Measurements from ENCODE around the gene DLX1.

- TF ChIP-seq, protein P1, sequence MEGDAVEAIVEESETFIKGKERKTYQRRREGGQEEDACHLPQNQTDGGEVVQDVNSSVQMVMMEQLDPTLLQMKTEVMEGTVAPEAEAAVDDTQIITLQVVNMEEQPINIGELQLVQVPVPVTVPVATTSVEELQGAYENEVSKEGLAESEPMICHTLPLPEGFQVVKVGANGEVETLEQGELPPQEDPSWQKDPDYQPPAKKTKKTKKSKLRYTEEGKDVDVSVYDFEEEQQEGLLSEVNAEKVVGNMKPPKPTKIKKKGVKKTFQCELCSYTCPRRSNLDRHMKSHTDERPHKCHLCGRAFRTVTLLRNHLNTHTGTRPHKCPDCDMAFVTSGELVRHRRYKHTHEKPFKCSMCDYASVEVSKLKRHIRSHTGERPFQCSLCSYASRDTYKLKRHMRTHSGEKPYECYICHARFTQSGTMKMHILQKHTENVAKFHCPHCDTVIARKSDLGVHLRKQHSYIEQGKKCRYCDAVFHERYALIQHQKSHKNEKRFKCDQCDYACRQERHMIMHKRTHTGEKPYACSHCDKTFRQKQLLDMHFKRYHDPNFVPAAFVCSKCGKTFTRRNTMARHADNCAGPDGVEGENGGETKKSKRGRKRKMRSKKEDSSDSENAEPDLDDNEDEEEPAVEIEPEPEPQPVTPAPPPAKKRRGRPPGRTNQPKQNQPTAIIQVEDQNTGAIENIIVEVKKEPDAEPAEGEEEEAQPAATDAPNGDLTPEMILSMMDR (conservative IDR thresholded peaks at IDR 0.05; ENCODE audit: low read depth in 2 of 2), result no peak
- TF ChIP-seq POLR2AphosphoS5 (IDR thresholded peaks at IDR 0.05; ENCODE audit: low read depth), result no peak
- peak; percentile 61 for TF ChIP-seq EZH2phosphoT487 (IDR thresholded peaks at IDR 0.05; ENCODE audit: unreplicated experiment)
- TF ChIP-seq CREB1 (CRISPR knock-in tag; IDR thresholded peaks at IDR 0.05; ENCODE audit: low read depth), result no peak
- TF ChIP-seq, protein P2, sequence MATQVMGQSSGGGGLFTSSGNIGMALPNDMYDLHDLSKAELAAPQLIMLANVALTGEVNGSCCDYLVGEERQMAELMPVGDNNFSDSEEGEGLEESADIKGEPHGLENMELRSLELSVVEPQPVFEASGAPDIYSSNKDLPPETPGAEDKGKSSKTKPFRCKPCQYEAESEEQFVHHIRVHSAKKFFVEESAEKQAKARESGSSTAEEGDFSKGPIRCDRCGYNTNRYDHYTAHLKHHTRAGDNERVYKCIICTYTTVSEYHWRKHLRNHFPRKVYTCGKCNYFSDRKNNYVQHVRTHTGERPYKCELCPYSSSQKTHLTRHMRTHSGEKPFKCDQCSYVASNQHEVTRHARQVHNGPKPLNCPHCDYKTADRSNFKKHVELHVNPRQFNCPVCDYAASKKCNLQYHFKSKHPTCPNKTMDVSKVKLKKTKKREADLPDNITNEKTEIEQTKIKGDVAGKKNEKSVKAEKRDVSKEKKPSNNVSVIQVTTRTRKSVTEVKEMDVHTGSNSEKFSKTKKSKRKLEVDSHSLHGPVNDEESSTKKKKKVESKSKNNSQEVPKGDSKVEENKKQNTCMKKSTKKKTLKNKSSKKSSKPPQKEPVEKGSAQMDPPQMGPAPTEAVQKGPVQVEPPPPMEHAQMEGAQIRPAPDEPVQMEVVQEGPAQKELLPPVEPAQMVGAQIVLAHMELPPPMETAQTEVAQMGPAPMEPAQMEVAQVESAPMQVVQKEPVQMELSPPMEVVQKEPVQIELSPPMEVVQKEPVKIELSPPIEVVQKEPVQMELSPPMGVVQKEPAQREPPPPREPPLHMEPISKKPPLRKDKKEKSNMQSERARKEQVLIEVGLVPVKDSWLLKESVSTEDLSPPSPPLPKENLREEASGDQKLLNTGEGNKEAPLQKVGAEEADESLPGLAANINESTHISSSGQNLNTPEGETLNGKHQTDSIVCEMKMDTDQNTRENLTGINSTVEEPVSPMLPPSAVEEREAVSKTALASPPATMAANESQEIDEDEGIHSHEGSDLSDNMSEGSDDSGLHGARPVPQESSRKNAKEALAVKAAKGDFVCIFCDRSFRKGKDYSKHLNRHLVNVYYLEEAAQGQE (IDR thresholded peaks at IDR 0.05; ENCODE audit: unreplicated experiment), result no peak
- no peak for TF ChIP-seq NANOG (IDR thresholded peaks at IDR 0.05; ENCODE audit: borderline replicate concordance)
- peak; percentile 98 for TF ChIP-seq EZH2 (IDR thresholded peaks at IDR 0.05; ENCODE audit: low read depth, unreplicated experiment)
- TF ChIP-seq STAT1 (IDR thresholded peaks at IDR 0.05; ENCODE audit: unreplicated experiment), result no peak
- TF ChIP-seq JUNB (IDR thresholded peaks at IDR 0.05; ENCODE audit: unreplicated experiment), result no peak
- TF ChIP-seq ETS1 (IDR thresholded peaks at IDR 0.05), result no peak
- TF ChIP-seq ZNF331 (CRISPR knock-in tag; IDR thresholded peaks at IDR 0.05; ENCODE audit: low read depth), result no peak
Observed at GRCh38 chr2:172081221-172082022, 3.9 kb upstream of the DLX1 start.

Data from GM23338 (cell line).